ENCODE measurements around the gene RSKR. TPM values are rescaled to one million over a fixed set of nuclear protein-coding genes. Genes with fewer than 3 reads are reported as not detected.

Gene RSKR
- total and polyA plus RNA-seq, 9 of the 15 experiments (the other 6 are each of a cell fraction or from before 2014, with no cell fraction given) = 1.4 to 42.3 (median 16.2) TPM

- TF ChIP-seq RNF219 (CRISPR knock-in tag; IDR thresholded peaks at IDR 0.05) (no peak), ZNF740 (CRISPR knock-in tag; IDR thresholded peaks at IDR 0.05) (no peak), ZNF740 (tag; IDR thresholded peaks at IDR 0.05) (no peak), ZNF253 (CRISPR knock-in tag; conservative IDR thresholded peaks at IDR 0.05) (no peak), HIVEP1 (CRISPR knock-in tag; IDR thresholded peaks at IDR 0.05) (no peak), SETDB1 (IDR thresholded peaks at IDR 0.05; ENCODE audit: low read length) (no peak), POLR2A (conservative IDR thresholded peaks at IDR 0.05) (no peak), DLX4 (CRISPR knock-in tag; IDR thresholded peaks at IDR 0.05) (no peak), ZNF511 (CRISPR knock-in tag; IDR thresholded peaks at IDR 0.05) (no peak)
Observed at GRCh38 chr17:28655160-28655559, 41.2 kb upstream of the RSKR start (continued).

Data from K562 (cell line).